ENCODE data around the gene REM2.

REM2 gene

GRCh38 chr14:22929104-22929960, 46.3 kb downstream of the REM2 start, which contains the start of gene PRMT5:
Gene PRMT5 (minus strand): TSS chr14:22929376. CDS start chr14:22929361, 15 bp downstream.
- DNase-seq (ENCODE audit: low read depth in 2 of 2) = peak; percentile 93 to 96

- no peak for DNase-seq (ENCODE audit: low read depth in 2 of 2)
Observed at GRCh38 chr14:22929961-22930364, 46.9 kb downstream of the REM2 start.

GRCh38 chr14:22932146-22932545, 49.1 kb downstream of the REM2 start:
- no peak for DNase-seq (ENCODE audit: low read depth in 2 of 2)

- no peak for DNase-seq (ENCODE audit: low read depth in 2 of 2)
Observed at GRCh38 chr14:22935156-22935555, 52.1 kb downstream of the REM2 start.

Data from stimulated activated CD8-positive, alpha-beta memory T cell treated with anti-CD3 and anti-CD28 coated beads, Interleukin-7, amount 100 ng/mL, for 1 hour (primary cell).